ENCODE data around the gene BRD9. TPM values are rescaled to one million over a fixed set of nuclear protein-coding genes. Genes with fewer than 3 reads are reported as not detected.

Gene BRD9
- total and polyA plus RNA-seq, 2 experiments from 2014 or later, result 18.2 to 30.6 TPM

- Histone ChIP-seq H3K36me3 (ENCODE audit: low read depth) (peaks cover 20% of the 10 kb centered on the region; the same call in 1 of the 2 replicates), H3K79me2 (ENCODE audit: insufficient read depth) (peaks cover 87% of the 10 kb centered on the region)
- WGBS, 2 experiments (ENCODE audit: low coverage in 1 of 2, low lambda C conversion rate in 2 of 2, missing lambda C conversion rate in 2 of 2), result 93 to 95% methylated on average over 15 of the region's 15 CpGs
These were observed 3.4 kb downstream of the BRD9 start for GRCh38 chr5:889075-889710.

GRCh38 chr5:888638-889035, 4.0 kb downstream of the BRD9 start:
- H2AFZ ChIP-seq, result no peak overlapping the region
- H3K4me3 ChIP-seq, result no peak overlapping the region
- no peaks in the 10 kb centered on the region for H4K20me1 ChIP-seq (ENCODE audit: insufficient read depth)
- H3F3A ChIP-seq (ENCODE audit: insufficient read depth), result no peaks in the 10 kb centered on the region
- no peaks in the 10 kb centered on the region for H3K9me2 ChIP-seq (ENCODE audit: insufficient read depth)
- no peaks in the 10 kb centered on the region for H3K9me3 ChIP-seq (ENCODE audit: low read depth)
- H3K27ac ChIP-seq, result no peak overlapping the region
- H3K9ac ChIP-seq, result no peak overlapping the region
- H3K4me1 ChIP-seq (ENCODE audit: insufficient read depth), result peaks cover 7% of the 10 kb centered on the region; the same call in 1 of the 2 replicates
- in situ Hi-C loops (cut with MboI), result no loop called here
- H3K36me3 ChIP-seq (ENCODE audit: low read depth), result peaks cover 20% of the 10 kb centered on the region; the same call in 1 of the 2 replicates
- TF ChIP-seq EZH2phosphoT487 (IDR thresholded peaks at IDR 0.05; ENCODE audit: insufficient read depth, low read depth), result no peak
- no peak for TF ChIP-seq EZH2 (IDR thresholded peaks at IDR 0.05; ENCODE audit: insufficient read depth, poor library complexity, severe bottlenecking)
- H3K27me3 ChIP-seq (replicated peaks; ENCODE audit: insufficient read depth), result no peaks in the 10 kb centered on the region
- WGBS, 2 experiments (ENCODE audit: low coverage in 1 of 2, low lambda C conversion rate in 2 of 2, missing lambda C conversion rate in 2 of 2), result 94% methylated on average over 11 of the region's 11 CpGs
- peaks cover 87% of the 10 kb centered on the region for H3K79me2 ChIP-seq (ENCODE audit: insufficient read depth)
- no peak overlapping the region for H3K4me2 ChIP-seq (ENCODE audit: unreplicated experiment)
- DNase-seq, result no peak

More at GRCh38 chr5:889075-889710, 3.4 kb downstream of the BRD9 start:
- Histone ChIP-seq H3K9me3 (ENCODE audit: low read depth) (no peaks in the 10 kb centered on the region), H4K20me1 (ENCODE audit: insufficient read depth) (no peaks in the 10 kb centered on the region), H3K4me1 (ENCODE audit: insufficient read depth) (peaks cover 7% of the 10 kb centered on the region; the same call in 1 of the 2 replicates), H2AFZ (no peak overlapping the region), H3K9ac (no peak overlapping the region), H3K27ac (no peak overlapping the region), H3F3A (ENCODE audit: insufficient read depth) (no peaks in the 10 kb centered on the region), H3K27me3 (replicated peaks; ENCODE audit: insufficient read depth) (no peaks in the 10 kb centered on the region), H3K9me2 (ENCODE audit: insufficient read depth) (no peaks in the 10 kb centered on the region), H3K4me2 (ENCODE audit: unreplicated experiment) (no peak overlapping the region), H3K4me3 (no peak overlapping the region)
- in situ Hi-C loops (cut with MboI), result no loop called here
- TF ChIP-seq EZH2phosphoT487 (IDR thresholded peaks at IDR 0.05; ENCODE audit: insufficient read depth, low read depth), result no peak
- TF ChIP-seq EZH2 (IDR thresholded peaks at IDR 0.05; ENCODE audit: insufficient read depth, poor library complexity, severe bottlenecking), result no peak
- DNase-seq, result no peak

- Histone ChIP-seq H3K9me2 (ENCODE audit: insufficient read depth) (no peaks in the 10 kb centered on the region), H3K4me3 (no peak overlapping the region), H3K9ac (no peak overlapping the region), H3K9me3 (ENCODE audit: low read depth) (no peaks in the 10 kb centered on the region), H3K36me3 (ENCODE audit: low read depth) (peaks cover 26% of the 10 kb centered on the region; the same call in 1 of the 2 replicates), H3K4me1 (ENCODE audit: insufficient read depth) (peaks cover 7% of the 10 kb centered on the region; the same call in 1 of the 2 replicates), H3K79me2 (ENCODE audit: insufficient read depth) (peaks cover 87% of the 10 kb centered on the region), H4K20me1 (ENCODE audit: insufficient read depth) (peaks cover 1% of the 10 kb centered on the region; the same call in 1 of the 2 replicates), H2AFZ (no peak overlapping the region), H3F3A (ENCODE audit: insufficient read depth) (no peaks in the 10 kb centered on the region), H3K27ac (no peak overlapping the region), H3K4me2 (ENCODE audit: unreplicated experiment) (no peak overlapping the region), H3K27me3 (replicated peaks; ENCODE audit: insufficient read depth) (no peaks in the 10 kb centered on the region)
- DNase-seq, result no peak
- in situ Hi-C loops (cut with MboI), result no loop called here
- 86 to 89% methylated on average over 14 of the region's 14 CpGs for WGBS, 2 experiments (ENCODE audit: low coverage in 1 of 2, low lambda C conversion rate in 2 of 2, missing lambda C conversion rate in 2 of 2)
- TF ChIP-seq EZH2 (IDR thresholded peaks at IDR 0.05; ENCODE audit: insufficient read depth, poor library complexity, severe bottlenecking) (no peak), EZH2phosphoT487 (IDR thresholded peaks at IDR 0.05; ENCODE audit: insufficient read depth, low read depth) (no peak)
These were observed 4.5 kb downstream of the BRD9 start for GRCh38 chr5:887947-888637.

- H3K27me3 ChIP-seq (replicated peaks; ENCODE audit: insufficient read depth), result no peaks in the 10 kb centered on the region
- H2AFZ ChIP-seq, result no peak overlapping the region
- no peak for DNase-seq
- H3F3A ChIP-seq (ENCODE audit: insufficient read depth), result no peaks in the 10 kb centered on the region
- peaks cover 26% of the 10 kb centered on the region; the same call in 1 of the 2 replicates for H3K36me3 ChIP-seq (ENCODE audit: low read depth)
- TF ChIP-seq EZH2 (IDR thresholded peaks at IDR 0.05; ENCODE audit: insufficient read depth, poor library complexity, severe bottlenecking), result no peak
- no peak for TF ChIP-seq EZH2phosphoT487 (IDR thresholded peaks at IDR 0.05; ENCODE audit: insufficient read depth, low read depth)
- 93 to 94% methylated on average over 26 of the region's 26 CpGs for WGBS, 2 experiments (ENCODE audit: low coverage in 1 of 2, low lambda C conversion rate in 2 of 2, missing lambda C conversion rate in 2 of 2)
- peaks cover 92% of the 10 kb centered on the region for H3K79me2 ChIP-seq (ENCODE audit: insufficient read depth)
- no peaks in the 10 kb centered on the region for H3K9me3 ChIP-seq (ENCODE audit: low read depth)
- H3K4me1 ChIP-seq (ENCODE audit: insufficient read depth), result peaks cover 7% of the 10 kb centered on the region; the same call in 1 of the 2 replicates
- H3K27ac ChIP-seq, result no peak overlapping the region
- no peak overlapping the region for H3K4me2 ChIP-seq (ENCODE audit: unreplicated experiment)
- in situ Hi-C loops (cut with MboI), result no loop called here
- peaks cover 4% of the 10 kb centered on the region; the same call in 1 of the 2 replicates for H4K20me1 ChIP-seq (ENCODE audit: insufficient read depth)
- no peaks in the 10 kb centered on the region for H3K9me2 ChIP-seq (ENCODE audit: insufficient read depth)
- no peak overlapping the region for H3K4me3 ChIP-seq
- H3K9ac ChIP-seq, result no peak overlapping the region
These were observed 5.8 kb downstream of the BRD9 start for GRCh38 chr5:886716-887325.
